NCI-H187 (cell line): ENCODE data around the gene RRP12.

Source experiments
- DNase-seq, 2 experiments: peaks; one replicate each; lab custom pipeline; 2025; lab: John Stamatoyannopoulos, UW

RRP12 gene

DNA sequence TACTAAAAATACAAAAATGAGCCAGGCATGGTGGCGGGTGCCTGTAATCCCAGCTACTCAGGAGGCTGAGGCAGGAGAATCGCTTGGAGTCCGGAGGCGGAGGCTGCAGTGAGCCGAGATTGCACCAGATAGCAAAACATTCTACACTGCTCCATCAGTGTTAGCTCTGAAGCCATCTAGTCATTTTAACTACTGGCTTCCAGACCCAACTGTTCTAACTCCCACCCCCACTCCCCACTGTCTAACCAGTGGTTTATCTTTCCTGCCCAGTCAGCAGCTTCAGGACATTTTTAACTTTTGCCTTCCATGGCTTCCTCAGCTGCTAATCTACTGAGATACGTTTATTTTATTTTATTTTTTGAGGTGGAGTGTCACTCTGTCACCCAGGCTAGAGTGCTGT lies 88.2 kb downstream of the RRP12 start:
- DNase-seq = no peak

- DNase-seq = no peak
These were observed 90.0 kb downstream of the RRP12 start for GRCh38 chr10:97311111-97311626.

GRCh38 chr10:97307866-97308780 lies 93.0 kb downstream of the RRP12 start:
- no peak for DNase-seq

- DNase-seq = no peak
These were observed 93.7 kb downstream of the RRP12 start for GRCh38 chr10:97307441-97307840.
